HepG2 (cell line): Measurements from ENCODE around the gene GTF3A. TPM values are rescaled to one million over a fixed set of nuclear protein-coding genes. Genes with fewer than 3 reads are reported as not detected.

ENCODE experiments used
- ARNT2 ChIP-seq: sonication (generic); formaldehyde crosslinking; IDR thresholded peaks from 2 replicates; pipeline ENCODE4 v1.8.0; 2022; ENCODE audit warnings: mild to moderate bottlenecking, low read depth, missing genetic modification reagents, moderate library complexity
- ATF7 ChIP-seq, 2 experiments: fragments of 450-650 bp in 1 of 2; sonication (generic) in 1 of 2; formaldehyde crosslinking in 1 of 2; IDR thresholded peaks; 2 replicates each; pipeline versions ENCODE4 v1.4.0 to v1.6.1; 2016 to 2020; ENCODE audit warnings: antibody characterized with exemption in 1 of 2, mild to moderate bottlenecking in 1 of 2, missing genetic modification reagents in 1 of 2
- CREB1 ChIP-seq, 2 experiments: fragments of 450-650 bp in 1 of 2; IDR thresholded peaks; 2 replicates each; pipeline ENCODE4 v1.6.1; 2016 to 2017; ENCODE audit warnings: control low read depth in 1 of 2, mild to moderate bottlenecking in 1 of 2, missing compliant biosample characterization in 1 of 2, missing genetic modification characterization in 1 of 2
- ETV6 ChIP-seq: sonication (generic); formaldehyde crosslinking; conservative IDR thresholded peaks from 2 replicates; pipeline ENCODE4 v1.4.0; 2020; ENCODE audit warnings: missing genetic modification reagents
- MAFK ChIP-seq, 2 experiments: IDR thresholded peaks in 1 of 2; conservative IDR thresholded peaks in 1 of 2; 2 replicates each; pipeline ENCODE4 v1.6.1; 2011; ENCODE audit warnings: improper control_type of control experiment in 2 of 2, low read length in 2 of 2
- MIER2 ChIP-seq: IDR thresholded peaks from 2 replicates; pipeline ENCODE4 v1.6.1; 2016; ENCODE audit warnings: missing biosample characterization, missing genetic modification reagents
- POLR2A ChIP-seq, 2 experiments: IDR thresholded peaks; 2 replicates each; pipeline ENCODE4 v1.6.1; 2011; ENCODE audit warnings: low read depth in 2 of 2, low read length in 2 of 2, mild to moderate bottlenecking in 1 of 2, moderate library complexity in 1 of 2; ENCODE audit not compliant: insufficient read depth in 1 of 2
- RFX1 ChIP-seq: fragments of 450-650 bp; IDR thresholded peaks from 2 replicates; pipeline ENCODE4 v1.6.1; 2017
- ZBTB7A ChIP-seq: sonication (generic); formaldehyde crosslinking; IDR thresholded peaks from 2 replicates; pipeline ENCODE4 v1.8.0; 2022; ENCODE audit warnings: mild to moderate bottlenecking, missing genetic modification reagents
- ZMYM4 ChIP-seq: sonication (generic); formaldehyde crosslinking; IDR thresholded peaks from 2 replicates; pipeline ENCODE4 v1.8.1; 2023; ENCODE audit warnings: mild to moderate bottlenecking, missing genetic modification reagents
- ZNF496 ChIP-seq: sonication (generic); formaldehyde crosslinking; IDR thresholded peaks from 2 replicates; pipeline ENCODE4 v1.8.1; 2023; ENCODE audit warnings: mild to moderate bottlenecking, moderate library complexity, missing genetic modification reagents; ENCODE audit not compliant: insufficient replicate concordance
- ZNF766 ChIP-seq: sonication (generic); formaldehyde crosslinking; IDR thresholded peaks from 2 replicates; pipeline ENCODE4 v1.5.0; 2020; ENCODE audit warnings: missing genetic modification reagents, borderline replicate concordance
- ZNF781 ChIP-seq: sonication (generic); formaldehyde crosslinking; IDR thresholded peaks from 2 replicates; pipeline ENCODE4 v1.5.1; 2020; ENCODE audit warnings: borderline replicate concordance, mild to moderate bottlenecking, missing genetic modification reagents; ENCODE audit errors: not compliant biosample characterization
- polyA plus RNA-seq, 8 experiments: library from polyadenylated mRNA; depleted of rRNA in 3 of 8; stranded (reverse) in 7 of 8; unstranded in 1 of 8; fragments of >200 nt; fragmentation: Illumina TruSeq in 4 of 8; extraction: Trizol in 4 of 8; gene quantifications; 2 replicates each; pipeline versions ENCODE4 v1.2.1 to v1.2.3, GENCODE V29; 2011 to 2016; ENCODE audit warnings: low read depth in 4 of 8, missing spikeins in 1 of 8, mixed read lengths in 1 of 8; ENCODE audit not compliant: insufficient read depth in 1 of 8
- total RNA-seq, 5 experiments: library from RNA; depleted of rRNA; stranded (reverse); fragments of >200 nt; fragmentation: Illumina TruSeq; extraction: Trizol; gene quantifications; 2 replicates each; pipeline ENCODE4 v1.2.3, GENCODE V29; 2016; ENCODE audit warnings: low read depth in 1 of 5
- TF ChIP-seq, protein P1 (sequence below): sonication (generic); formaldehyde crosslinking; IDR thresholded peaks from 2 replicates; pipeline ENCODE4 v1.5.0; 2020; ENCODE audit warnings: missing genetic modification reagents, mild to moderate bottlenecking, borderline replicate concordance
- TF ChIP-seq, protein P2 (sequence below): sonication (generic); formaldehyde crosslinking; IDR thresholded peaks from 2 replicates; pipeline ENCODE4 v1.5.0; 2020; ENCODE audit warnings: mild to moderate bottlenecking, missing genetic modification reagents
- TF ChIP-seq, protein P3 (sequence below): sonication (generic); formaldehyde crosslinking; IDR thresholded peaks from 2 replicates; pipeline ENCODE4 v1.8.1; 2022; ENCODE audit warnings: low read depth, mild to moderate bottlenecking, missing genetic modification reagents
- TF ChIP-seq, protein P4 (sequence below): IDR thresholded peaks from 2 replicates; pipeline ENCODE4 v1.6.1; 2018; ENCODE audit warnings: missing genetic modification reagents
- TF ChIP-seq, protein P5 (sequence below): sonication (generic); formaldehyde crosslinking; IDR thresholded peaks from 2 replicates; pipeline ENCODE4 v1.5.0; 2020; ENCODE audit warnings: missing genetic modification reagents

GTF3A gene
- total and polyA plus RNA-seq, 2 of the 13 experiments (the other 11 are each of a cell fraction or from before 2014, with no cell fraction given), result 42.1 to 176 TPM

DNA sequence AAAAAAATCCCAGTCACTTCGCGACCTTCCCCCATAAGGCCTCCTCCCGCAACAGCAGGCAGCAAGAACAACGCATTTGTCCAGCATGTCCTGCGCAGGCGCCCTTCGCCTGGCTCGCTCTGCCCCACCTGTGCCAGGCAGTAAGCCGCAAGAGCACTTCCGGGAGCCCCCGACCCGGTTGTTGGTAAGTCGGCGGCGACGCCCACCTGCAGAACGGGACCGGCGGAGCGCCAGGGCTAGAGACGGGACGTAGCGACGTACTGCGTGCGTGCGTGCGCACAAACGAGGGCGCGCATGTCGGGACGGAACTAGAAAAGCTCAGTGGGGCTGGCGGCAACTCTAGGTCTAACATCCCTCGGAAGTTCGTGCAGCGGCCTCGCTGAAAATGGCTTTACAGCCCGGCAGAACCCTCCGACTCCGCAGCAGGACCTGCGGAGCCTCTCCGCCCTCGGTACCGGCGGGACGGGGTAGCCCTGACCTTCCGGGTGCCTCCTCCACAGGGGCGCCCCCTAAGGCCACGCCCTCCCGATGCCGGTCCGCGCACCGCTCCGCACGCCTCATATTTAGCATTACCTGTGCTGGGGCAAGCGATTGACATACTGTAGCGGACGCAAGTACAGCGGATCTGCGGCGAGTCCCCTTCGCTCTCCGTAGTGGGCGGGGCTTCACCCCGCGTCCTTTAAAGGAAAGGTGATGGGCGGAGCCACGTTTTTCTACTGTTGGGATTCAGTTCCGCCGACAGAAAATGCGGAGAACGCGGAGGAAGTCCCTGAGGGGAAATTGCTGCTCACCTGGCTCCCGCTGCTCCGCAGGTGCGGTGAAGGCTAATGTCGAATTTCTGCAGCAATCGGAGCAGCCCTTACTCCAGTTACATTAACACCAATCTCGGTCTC lies 25.8 kb downstream of the GTF3A start, which contains the start of gene MTIF3 (continued):
- TF ChIP-seq, protein P1, sequence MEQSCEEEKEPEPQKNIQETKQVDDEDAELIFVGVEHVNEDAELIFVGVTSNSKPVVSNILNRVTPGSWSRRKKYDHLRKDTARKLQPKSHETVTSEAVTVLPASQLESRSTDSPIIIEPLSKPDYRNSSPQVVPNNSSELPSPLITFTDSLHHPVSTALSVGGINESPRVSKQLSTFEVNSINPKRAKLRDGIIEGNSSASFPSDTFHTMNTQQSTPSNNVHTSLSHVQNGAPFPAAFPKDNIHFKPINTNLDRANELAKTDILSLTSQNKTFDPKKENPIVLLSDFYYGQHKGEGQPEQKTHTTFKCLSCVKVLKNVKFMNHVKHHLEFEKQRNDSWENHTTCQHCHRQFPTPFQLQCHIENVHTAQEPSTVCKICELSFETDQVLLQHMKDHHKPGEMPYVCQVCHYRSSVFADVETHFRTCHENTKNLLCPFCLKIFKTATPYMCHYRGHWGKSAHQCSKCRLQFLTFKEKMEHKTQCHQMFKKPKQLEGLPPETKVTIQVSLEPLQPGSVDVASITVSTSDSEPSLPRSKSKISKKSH (CRISPR knock-in tag), result peak; percentile 80; the same call in 1 of the 2 replicates
- TF ChIP-seq, protein P2, sequence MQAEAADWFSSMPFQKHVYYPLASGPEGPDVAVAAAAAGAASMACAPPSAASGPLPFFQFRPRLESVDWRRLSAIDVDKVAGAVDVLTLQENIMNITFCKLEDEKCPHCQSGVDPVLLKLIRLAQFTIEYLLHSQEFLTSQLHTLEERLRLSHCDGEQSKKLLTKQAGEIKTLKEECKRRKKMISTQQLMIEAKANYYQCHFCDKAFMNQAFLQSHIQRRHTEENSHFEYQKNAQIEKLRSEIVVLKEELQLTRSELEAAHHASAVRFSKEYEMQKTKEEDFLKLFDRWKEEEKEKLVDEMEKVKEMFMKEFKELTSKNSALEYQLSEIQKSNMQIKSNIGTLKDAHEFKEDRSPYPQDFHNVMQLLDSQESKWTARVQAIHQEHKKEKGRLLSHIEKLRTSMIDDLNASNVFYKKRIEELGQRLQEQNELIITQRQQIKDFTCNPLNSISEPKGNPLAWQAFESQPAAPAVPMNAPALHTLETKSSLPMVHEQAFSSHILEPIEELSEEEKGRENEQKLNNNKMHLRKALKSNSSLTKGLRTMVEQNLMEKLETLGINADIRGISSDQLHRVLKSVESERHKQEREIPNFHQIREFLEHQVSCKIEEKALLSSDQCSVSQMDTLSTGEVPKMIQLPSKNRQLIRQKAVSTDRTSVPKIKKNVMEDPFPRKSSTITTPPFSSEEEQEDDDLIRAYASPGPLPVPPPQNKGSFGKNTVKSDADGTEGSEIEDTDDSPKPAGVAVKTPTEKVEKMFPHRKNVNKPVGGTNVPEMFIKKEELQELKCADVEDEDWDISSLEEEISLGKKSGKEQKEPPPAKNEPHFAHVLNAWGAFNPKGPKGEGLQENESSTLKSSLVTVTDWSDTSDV (CRISPR knock-in tag), result 0 out of 2 replicates have a peak, but pooled peaks have one; percentile 32
- TF ChIP-seq ATF7 (IDR thresholded peaks at IDR 0.05), result no peak
- no peak for TF ChIP-seq ATF7 (CRISPR knock-in tag; IDR thresholded peaks at IDR 0.05)
- TF ChIP-seq CREB1 (IDR thresholded peaks at IDR 0.05), result 0 out of 2 replicates have a peak, but pooled peaks have one; percentile 31
- TF ChIP-seq CREB1 (CRISPR knock-in tag; IDR thresholded peaks at IDR 0.05), result peak; percentile 82
- TF ChIP-seq RFX1, result no peak
- TF ChIP-seq ZMYM4 (CRISPR knock-in tag), result peak; percentile 90
- TF ChIP-seq, protein P3, sequence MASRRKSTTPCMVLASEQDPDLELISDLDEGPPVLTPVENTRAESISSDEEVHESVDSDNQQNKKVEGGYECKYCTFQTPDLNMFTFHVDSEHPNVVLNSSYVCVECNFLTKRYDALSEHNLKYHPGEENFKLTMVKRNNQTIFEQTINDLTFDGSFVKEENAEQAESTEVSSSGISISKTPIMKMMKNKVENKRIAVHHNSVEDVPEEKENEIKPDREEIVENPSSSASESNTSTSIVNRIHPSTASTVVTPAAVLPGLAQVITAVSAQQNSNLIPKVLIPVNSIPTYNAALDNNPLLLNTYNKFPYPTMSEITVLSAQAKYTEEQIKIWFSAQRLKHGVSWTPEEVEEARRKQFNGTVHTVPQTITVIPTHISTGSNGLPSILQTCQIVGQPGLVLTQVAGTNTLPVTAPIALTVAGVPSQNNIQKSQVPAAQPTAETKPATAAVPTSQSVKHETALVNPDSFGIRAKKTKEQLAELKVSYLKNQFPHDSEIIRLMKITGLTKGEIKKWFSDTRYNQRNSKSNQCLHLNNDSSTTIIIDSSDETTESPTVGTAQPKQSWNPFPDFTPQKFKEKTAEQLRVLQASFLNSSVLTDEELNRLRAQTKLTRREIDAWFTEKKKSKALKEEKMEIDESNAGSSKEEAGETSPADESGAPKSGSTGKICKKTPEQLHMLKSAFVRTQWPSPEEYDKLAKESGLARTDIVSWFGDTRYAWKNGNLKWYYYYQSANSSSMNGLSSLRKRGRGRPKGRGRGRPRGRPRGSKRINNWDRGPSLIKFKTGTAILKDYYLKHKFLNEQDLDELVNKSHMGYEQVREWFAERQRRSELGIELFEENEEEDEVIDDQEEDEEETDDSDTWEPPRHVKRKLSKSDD, result peak; percentile 69
- TF ChIP-seq ARNT2 (CRISPR knock-in tag), result peak; percentile 38
- TF ChIP-seq MAFK (conservative IDR thresholded peaks at IDR 0.05 in 1 of 2, IDR thresholded peaks at IDR 0.05 in 1 of 2; ENCODE audit: low read length in 2 of 2), result no peak
- no peak for TF ChIP-seq MIER2 (CRISPR knock-in tag)
- no peak for TF ChIP-seq ZNF766 (CRISPR knock-in tag)
- TF ChIP-seq ZBTB7A (CRISPR knock-in tag), result peak; percentile 61
- TF ChIP-seq POLR2A (IDR thresholded peaks at IDR 0.05; ENCODE audit: insufficient read depth in 1 of 2, low read depth in 2 of 2, low read length in 2 of 2), result peak; percentile 75 to 97
- TF ChIP-seq, protein P4, sequence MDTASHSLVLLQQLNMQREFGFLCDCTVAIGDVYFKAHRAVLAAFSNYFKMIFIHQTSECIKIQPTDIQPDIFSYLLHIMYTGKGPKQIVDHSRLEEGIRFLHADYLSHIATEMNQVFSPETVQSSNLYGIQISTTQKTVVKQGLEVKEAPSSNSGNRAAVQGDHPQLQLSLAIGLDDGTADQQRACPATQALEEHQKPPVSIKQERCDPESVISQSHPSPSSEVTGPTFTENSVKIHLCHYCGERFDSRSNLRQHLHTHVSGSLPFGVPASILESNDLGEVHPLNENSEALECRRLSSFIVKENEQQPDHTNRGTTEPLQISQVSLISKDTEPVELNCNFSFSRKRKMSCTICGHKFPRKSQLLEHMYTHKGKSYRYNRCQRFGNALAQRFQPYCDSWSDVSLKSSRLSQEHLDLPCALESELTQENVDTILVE, result peak; percentile 100
- TF ChIP-seq ZNF781 (CRISPR knock-in tag), result no peak
- no peak for TF ChIP-seq ZNF496 (CRISPR knock-in tag)
- no peak for TF ChIP-seq ETV6 (CRISPR knock-in tag)
- TF ChIP-seq, protein P5, sequence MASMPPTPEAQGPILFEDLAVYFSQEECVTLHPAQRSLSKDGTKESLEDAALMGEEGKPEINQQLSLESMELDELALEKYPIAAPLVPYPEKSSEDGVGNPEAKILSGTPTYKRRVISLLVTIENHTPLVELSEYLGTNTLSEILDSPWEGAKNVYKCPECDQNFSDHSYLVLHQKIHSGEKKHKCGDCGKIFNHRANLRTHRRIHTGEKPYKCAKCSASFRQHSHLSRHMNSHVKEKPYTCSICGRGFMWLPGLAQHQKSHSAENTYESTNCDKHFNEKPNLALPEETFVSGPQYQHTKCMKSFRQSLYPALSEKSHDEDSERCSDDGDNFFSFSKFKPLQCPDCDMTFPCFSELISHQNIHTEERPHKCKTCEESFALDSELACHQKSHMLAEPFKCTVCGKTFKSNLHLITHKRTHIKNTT (CRISPR knock-in tag), result no peak
